B cell (primary cell): ENCODE measurements around the gene TFCP2L1. TPM values are rescaled to one million over a fixed set of nuclear protein-coding genes. Genes with fewer than 3 reads are reported as not detected.

Experiments used
- ATAC-seq: fragments of 200-7000 bp; cut with Tn5 transposase; one replicate; pipeline ENCODE4 v1.10.0; 2021; ENCODE audit warnings: low read depth, mild to moderate bottlenecking, moderate number of reproducible peaks, moderate library complexity
- CTCF ChIA-PET: fragments of 350-600 bp; sonication (Branson Sonifier 250); formaldehyde crosslinking; loops from one replicate; lab custom pipeline; 2021; ENCODE audit warnings: antibody characterized with exemption, inconsistent platforms; lab: Charles Lee
- POLR2A ChIA-PET: fragments of 350-600 bp; sonication (Branson Sonifier 250); formaldehyde crosslinking; loops from one replicate; lab custom pipeline; 2021; ENCODE audit warnings: antibody characterized with exemption; lab: Charles Lee
- DNase-seq: peaks from one replicate; pipeline ENCODE4 v3.0.0; 2013
- H2AFZ ChIP-seq: 2 replicates; pipeline ENCODE4 v1.6.1; 2012; ENCODE audit warnings: mild to moderate bottlenecking, low read depth, low read length; ENCODE audit not compliant: insufficient read depth, poor library complexity, severe bottlenecking
- H3K27ac ChIP-seq, 2 donors: 1 replicate in 1 of 2; 2 replicates in 1 of 2; pipeline ENCODE4 v1.5.1; 2012 to 2013; ENCODE audit warnings: low read length in 2 of 2, mild to moderate bottlenecking in 2 of 2, moderate library complexity in 1 of 2
- H3K27me3 ChIP-seq, 4 experiments: fragments of 200-600 bp in 1 of 4; sonication (generic) in 1 of 4; replicated peaks in 1 of 4; 1 replicate in 2 of 4; 2 replicates in 2 of 4; pipeline versions ENCODE4 v1.6.1 to v1.7.0; 2013 to 2016; ENCODE audit warnings: low read length in 3 of 4, mild to moderate bottlenecking in 2 of 4, mixed read lengths in 1 of 4, moderate library complexity in 1 of 4; ENCODE audit not compliant: insufficient read depth in 4 of 4, control insufficient read depth in 3 of 4; ENCODE audit errors: control extremely low read depth in 1 of 4
- H3K36me3 ChIP-seq, 2 experiments: replicated peaks in 1 of 2; 1 replicate in 1 of 2; 2 replicates in 1 of 2; pipeline versions ENCODE4 v1.6.1 to v1.7.1; 2013; ENCODE audit warnings: low read length in 1 of 2; ENCODE audit not compliant: insufficient read depth in 2 of 2, control insufficient read depth in 1 of 2; ENCODE audit errors: control extremely low read depth in 1 of 2, extremely low read depth in 1 of 2
- H3K4me1 ChIP-seq, 2 donors: fragments of 200-600 bp in 1 of 2; sonication (generic) in 1 of 2; 1 replicate in 1 of 2; 2 replicates in 1 of 2; pipeline versions ENCODE4 v1.5.1 to v1.6.1; 2013 to 2017; ENCODE audit warnings: low read length in 2 of 2; ENCODE audit not compliant: control insufficient read depth in 2 of 2, insufficient read depth in 2 of 2
- H3K4me2 ChIP-seq: replicated peaks from 2 replicates; pipeline ENCODE3; 2012; ENCODE audit warnings: mild to moderate bottlenecking, low read depth, low read length; ENCODE audit not compliant: poor library complexity, severe bottlenecking
- H3K4me3 ChIP-seq, 5 experiments: fragments of 200-600 bp in 1 of 5; sonication (generic) in 1 of 5; 1 replicate in 3 of 5; 2 replicates in 2 of 5; pipeline versions ENCODE4 v1.5.1 to v1.7.0; 2011 to 2016; ENCODE audit warnings: low read length in 4 of 5, mild to moderate bottlenecking in 4 of 5, low read depth in 2 of 5, control low read depth in 1 of 5, moderate library complexity in 1 of 5; ENCODE audit not compliant: insufficient read depth in 1 of 5; ENCODE audit errors: control extremely low read depth in 1 of 5, extremely low read depth in 1 of 5
- H3K79me2 ChIP-seq: fragments of 200-600 bp; sonication (generic); one replicate; pipeline ENCODE4 v1.6.0; 2016; ENCODE audit warnings: low read length; ENCODE audit not compliant: control insufficient read depth, insufficient read depth
- H3K9ac ChIP-seq: fragments of 200-600 bp; sonication (generic); 2 replicates; pipeline ENCODE4 v1.6.1; 2017; ENCODE audit warnings: mild to moderate bottlenecking, low read length, moderate library complexity
- H3K9me3 ChIP-seq, 3 donors: one replicate each; pipeline versions ENCODE4 v1.6.1 to v1.7.1; 2013; ENCODE audit warnings: low read length in 2 of 3; ENCODE audit not compliant: control insufficient read depth in 2 of 3, insufficient read depth in 1 of 3; ENCODE audit errors: control extremely low read depth in 1 of 3
- H4K20me1 ChIP-seq: 2 replicates; pipeline ENCODE4 v1.6.0; 2012; ENCODE audit warnings: mild to moderate bottlenecking, low read length; ENCODE audit not compliant: insufficient read depth, control insufficient read depth, poor library complexity, severe bottlenecking
- H3K27ac Mint-ChIP-seq: one replicate; pipeline ENCODE4 v1.8.0; 2021; ENCODE audit warnings: mixed read lengths
- H3K27me3 Mint-ChIP-seq: one replicate; pipeline ENCODE4 v1.8.0; 2021; ENCODE audit warnings: mixed read lengths
- H3K4me1 Mint-ChIP-seq: one replicate; pipeline ENCODE4 v1.8.0; 2021; ENCODE audit warnings: mixed read lengths
- H3K4me3 Mint-ChIP-seq: one replicate; pipeline ENCODE4 v1.8.0; 2021; ENCODE audit warnings: mixed read lengths
- H3K9me3 Mint-ChIP-seq: one replicate; pipeline ENCODE4 v1.8.0; 2022; ENCODE audit warnings: mixed read lengths; ENCODE audit not compliant: insufficient read depth
- EZH2 ChIP-seq: IDR thresholded peaks from 2 replicates; pipeline ENCODE4 v1.6.1; 2012; ENCODE audit warnings: borderline replicate concordance, low read depth, mild to moderate bottlenecking, moderate library complexity, low read length; ENCODE audit not compliant: insufficient read depth, poor library complexity, severe bottlenecking
- WGBS: methylation state at CpG from one replicate; pipeline ENCODE4 v1.1.5; 2013; ENCODE audit warnings: missing lambda C conversion rate; ENCODE audit not compliant: insufficient coverage; 5-methylcytosine and 5-hydroxymethylcytosine counted together
- intact Hi-C: fragments of 100-400 bp; cut with micrococcal nuclease; formaldehyde crosslinking; loops from one replicate; pipeline ENCODE4 v1.10.0; 2022
- polyA plus RNA-seq: library from polyadenylated mRNA; depleted of rRNA; stranded (reverse); fragments of >200 nt; gene quantifications from 2 replicates; pipeline ENCODE4 v1.2.3, GENCODE V29; 2012
- total RNA-seq, 2 donors: library from RNA; stranded (reverse); fragments of 120-200 nt in 1 of 2; gene quantifications; 1 replicate in 1 of 2; 2 replicates in 1 of 2; pipeline versions ENCODE4 v1.2.3 to v1.2.4, GENCODE V29; 2013 to 2022
- TF ChIP-seq, protein P1 (sequence below): fragments of 200-600 bp; IDR thresholded peaks from one replicate; pipeline ENCODE4 v1.8.0; 2022; ENCODE audit warnings: antibody characterized with exemption, mild to moderate bottlenecking

Gene TFCP2L1
- total and polyA plus RNA-seq, 2 donors (not counting 1 experiment from before 2014, with no cell fraction given), result 0.03 TPM; not detected in 1

DNA sequence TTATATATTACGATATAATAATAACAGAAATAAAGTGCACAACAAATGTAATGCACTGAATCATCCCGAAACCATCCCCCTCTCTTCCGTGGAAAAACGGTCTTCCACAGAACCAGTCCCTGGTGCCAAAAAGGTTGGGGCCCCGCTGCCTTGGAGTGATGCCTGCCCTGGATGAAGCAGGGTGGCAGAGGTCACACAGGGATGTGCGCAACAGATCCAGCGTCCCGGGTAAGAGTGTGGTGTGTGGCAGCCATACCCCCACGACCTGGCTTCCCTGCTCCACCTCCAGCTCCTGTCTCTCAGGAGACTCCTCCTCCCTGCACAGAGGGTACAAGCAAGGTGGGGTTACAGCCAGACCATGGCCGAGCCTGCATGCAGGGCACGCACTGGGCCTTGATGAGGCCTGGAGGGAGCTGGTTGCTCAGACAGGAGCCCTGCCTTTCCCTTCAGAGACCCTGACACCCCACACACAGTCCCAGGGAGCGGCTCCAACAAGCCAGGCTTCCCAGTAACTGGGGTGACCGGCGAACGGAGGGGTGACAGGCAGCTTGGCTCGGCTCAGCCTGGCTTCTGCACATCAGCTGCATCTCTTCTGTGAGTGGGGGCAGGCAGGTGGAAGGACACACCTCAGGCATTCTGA, 41.1 kb downstream of the TFCP2L1 start:
- TF ChIP-seq EZH2, result no peak
- TF ChIP-seq, protein P1, sequence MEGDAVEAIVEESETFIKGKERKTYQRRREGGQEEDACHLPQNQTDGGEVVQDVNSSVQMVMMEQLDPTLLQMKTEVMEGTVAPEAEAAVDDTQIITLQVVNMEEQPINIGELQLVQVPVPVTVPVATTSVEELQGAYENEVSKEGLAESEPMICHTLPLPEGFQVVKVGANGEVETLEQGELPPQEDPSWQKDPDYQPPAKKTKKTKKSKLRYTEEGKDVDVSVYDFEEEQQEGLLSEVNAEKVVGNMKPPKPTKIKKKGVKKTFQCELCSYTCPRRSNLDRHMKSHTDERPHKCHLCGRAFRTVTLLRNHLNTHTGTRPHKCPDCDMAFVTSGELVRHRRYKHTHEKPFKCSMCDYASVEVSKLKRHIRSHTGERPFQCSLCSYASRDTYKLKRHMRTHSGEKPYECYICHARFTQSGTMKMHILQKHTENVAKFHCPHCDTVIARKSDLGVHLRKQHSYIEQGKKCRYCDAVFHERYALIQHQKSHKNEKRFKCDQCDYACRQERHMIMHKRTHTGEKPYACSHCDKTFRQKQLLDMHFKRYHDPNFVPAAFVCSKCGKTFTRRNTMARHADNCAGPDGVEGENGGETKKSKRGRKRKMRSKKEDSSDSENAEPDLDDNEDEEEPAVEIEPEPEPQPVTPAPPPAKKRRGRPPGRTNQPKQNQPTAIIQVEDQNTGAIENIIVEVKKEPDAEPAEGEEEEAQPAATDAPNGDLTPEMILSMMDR, result no peak

DNA sequence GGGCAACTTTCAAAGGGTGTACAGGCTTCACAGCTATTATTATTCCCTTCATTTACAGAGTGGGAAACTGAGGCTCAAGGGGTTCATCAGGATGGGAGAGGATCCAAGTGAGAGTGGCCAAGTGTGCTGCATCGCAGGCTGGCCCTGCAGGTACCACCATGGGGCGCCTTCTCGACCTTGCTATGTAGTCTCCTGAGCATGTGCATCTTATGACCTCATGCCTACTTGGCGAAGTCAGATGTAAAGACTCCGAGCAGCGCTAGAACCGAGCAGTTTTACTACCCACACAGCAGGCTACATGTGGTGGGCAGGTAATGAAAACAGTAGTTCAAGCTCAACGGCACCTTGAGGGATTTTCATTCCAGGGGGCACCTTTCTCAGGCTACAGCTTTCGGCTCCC, 42.0 kb downstream of the TFCP2L1 start:
- H3K36me3 ChIP-seq, result no peaks in the 10 kb centered on the region

More for the DNA sequence above, 41.1 kb downstream of the TFCP2L1 start:
- WGBS, result 91% methylated on average over 10 of the region's 16 CpGs
- ATAC-seq, result no peak
- no peak for DNase-seq
- Mint-ChIP-seq H3K4me3 (no peak overlapping the region), H3K4me1 (no peaks in the 10 kb centered on the region), H3K9me3 (no peaks in the 10 kb centered on the region), H3K27me3 (no peaks in the 10 kb centered on the region), H3K27ac (no peak overlapping the region)
- intact Hi-C loops, result no loop called here
- no peak overlapping the region for H3K9ac ChIP-seq
- no peaks in the 10 kb centered on the region for H3K27me3 ChIP-seq
- ChIA-PET CTCF (no interaction called here), POLR2A (no interaction called here)
- no peaks in the 10 kb centered on the region for H3K79me2 ChIP-seq
- no peaks in the 10 kb centered on the region for H4K20me1 ChIP-seq
- H3K4me2 ChIP-seq, result no peak overlapping the region
- no peak overlapping the region for H2AFZ ChIP-seq
- H3K36me3 ChIP-seq, result no peaks in the 10 kb centered on the region
- H3K27ac ChIP-seq, result no peak overlapping the region
- H3K4me1 ChIP-seq, result no peaks in the 10 kb centered on the region
- H3K4me3 ChIP-seq, result no peak overlapping the region
- no peaks in the 10 kb centered on the region for H3K9me3 ChIP-seq

More for the DNA sequence above, 42.0 kb downstream of the TFCP2L1 start:
- H3K27me3 ChIP-seq, result no peaks in the 10 kb centered on the region
- no peak for TF ChIP-seq EZH2
- TF ChIP-seq, protein P1, result no peak
- H3K4me3 Mint-ChIP-seq, result no peak overlapping the region
- intact Hi-C loops, result no loop called here
- no peak overlapping the region for H3K9ac ChIP-seq
- no peak overlapping the region for H3K4me3 ChIP-seq
- H3K9me3 ChIP-seq, result no peaks in the 10 kb centered on the region
- H4K20me1 ChIP-seq, result no peaks in the 10 kb centered on the region
- no peaks in the 10 kb centered on the region for H3K9me3 Mint-ChIP-seq
- no peaks in the 10 kb centered on the region for H3K4me1 ChIP-seq
- H3K4me2 ChIP-seq, result no peak overlapping the region
- ATAC-seq (no peak), DNase-seq (no peak)
- no peaks in the 10 kb centered on the region for H3K4me1 Mint-ChIP-seq
- WGBS, result 91% methylated on average over 8 of the region's 9 CpGs
- H3K79me2 ChIP-seq, result no peaks in the 10 kb centered on the region
- ChIA-PET POLR2A (no interaction called here), CTCF (no interaction called here)
- H3K27ac ChIP-seq, result no peak overlapping the region
- H2AFZ ChIP-seq, result no peak overlapping the region
- no peaks in the 10 kb centered on the region for H3K27me3 Mint-ChIP-seq
- no peak overlapping the region for H3K27ac Mint-ChIP-seq
